ENCODE data around the gene STK10. TPM values are rescaled to one million over a fixed set of nuclear protein-coding genes. Genes with fewer than 3 reads are reported as not detected.

The STK10 gene
- polyA plus RNA-seq, 1 experiment, result 14.3 TPM

DNA sequence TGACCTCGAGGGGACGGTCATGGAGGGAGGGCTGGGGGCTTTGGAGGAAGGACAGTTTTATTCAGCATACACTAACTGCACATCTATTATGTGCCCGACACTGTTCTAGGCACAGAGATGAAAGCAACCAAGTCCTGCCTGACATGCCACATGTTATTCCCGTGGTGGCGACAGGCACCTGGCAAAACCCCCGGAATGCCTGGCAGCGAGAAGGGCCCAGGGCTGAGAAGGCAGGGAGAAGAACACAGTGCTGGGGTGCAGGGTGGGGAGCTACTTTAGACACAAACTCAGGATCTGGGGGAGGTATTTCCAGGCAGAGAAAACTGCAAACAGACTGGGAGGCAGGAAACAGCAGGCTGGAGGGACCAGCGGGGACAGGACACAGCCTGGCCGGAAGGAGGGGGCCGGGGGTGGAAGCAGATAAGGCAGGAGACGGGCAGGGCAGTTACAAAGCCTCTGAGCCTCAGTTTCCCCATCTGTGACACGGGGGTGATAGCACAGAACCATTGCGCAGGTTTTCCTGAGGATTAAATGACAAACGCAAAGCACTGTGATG, 77.7 kb downstream of the STK10 start:
- ChIA-PET POLR2A (no interaction called here), CTCF (interaction anchor here (1.0 kb wide), 1 partner anchor 78 kb away, joined by 6 read pairs; the partner anchor contains the start of gene STK10)
- H3K4me3 ChIP-seq (ENCODE audit: low read depth, low read length), result no peak overlapping the region
- H3K27me3 ChIP-seq (ENCODE audit: control insufficient read depth, insufficient read depth, low read length), result no peaks in the 10 kb centered on the region
- TF ChIP-seq, protein P1, sequence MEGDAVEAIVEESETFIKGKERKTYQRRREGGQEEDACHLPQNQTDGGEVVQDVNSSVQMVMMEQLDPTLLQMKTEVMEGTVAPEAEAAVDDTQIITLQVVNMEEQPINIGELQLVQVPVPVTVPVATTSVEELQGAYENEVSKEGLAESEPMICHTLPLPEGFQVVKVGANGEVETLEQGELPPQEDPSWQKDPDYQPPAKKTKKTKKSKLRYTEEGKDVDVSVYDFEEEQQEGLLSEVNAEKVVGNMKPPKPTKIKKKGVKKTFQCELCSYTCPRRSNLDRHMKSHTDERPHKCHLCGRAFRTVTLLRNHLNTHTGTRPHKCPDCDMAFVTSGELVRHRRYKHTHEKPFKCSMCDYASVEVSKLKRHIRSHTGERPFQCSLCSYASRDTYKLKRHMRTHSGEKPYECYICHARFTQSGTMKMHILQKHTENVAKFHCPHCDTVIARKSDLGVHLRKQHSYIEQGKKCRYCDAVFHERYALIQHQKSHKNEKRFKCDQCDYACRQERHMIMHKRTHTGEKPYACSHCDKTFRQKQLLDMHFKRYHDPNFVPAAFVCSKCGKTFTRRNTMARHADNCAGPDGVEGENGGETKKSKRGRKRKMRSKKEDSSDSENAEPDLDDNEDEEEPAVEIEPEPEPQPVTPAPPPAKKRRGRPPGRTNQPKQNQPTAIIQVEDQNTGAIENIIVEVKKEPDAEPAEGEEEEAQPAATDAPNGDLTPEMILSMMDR (IDR thresholded peaks at IDR 0.05; ENCODE audit: insufficient read depth, low read depth, low read length), result no peak
- H3K36me3 ChIP-seq (ENCODE audit: control insufficient read depth, insufficient read depth, low read length), result peaks cover 6% of the 10 kb centered on the region
- no peak for DNase-seq (ENCODE audit: low read depth)

DNA sequence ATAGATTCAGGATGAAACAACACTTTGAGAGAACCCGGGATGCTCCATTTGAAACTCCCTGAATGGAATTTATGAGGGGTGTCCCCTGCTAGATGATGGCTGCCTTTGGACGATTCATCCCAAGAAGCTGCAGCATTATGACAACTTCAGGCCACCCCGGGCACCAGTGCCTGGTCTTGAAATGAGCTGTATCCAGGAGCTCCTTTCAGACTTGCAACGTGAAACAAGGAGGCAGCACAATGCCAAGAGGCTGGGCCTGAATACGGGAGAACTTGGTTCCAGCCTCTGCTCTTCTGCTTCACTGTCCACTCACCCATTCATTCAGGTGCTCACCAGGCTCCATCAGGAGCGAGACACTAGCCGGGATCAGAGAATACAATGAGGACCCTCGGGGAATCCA, 78.3 kb downstream of the STK10 start:
- H3K27me3 ChIP-seq (ENCODE audit: control insufficient read depth, insufficient read depth, low read length), result no peaks in the 10 kb centered on the region
- CTCF ChIA-PET, result no interaction called here
- TF ChIP-seq, protein P1 (IDR thresholded peaks at IDR 0.05; ENCODE audit: insufficient read depth, low read depth, low read length), result no peak
- POLR2A ChIA-PET, result no interaction called here
- no peak for DNase-seq (ENCODE audit: low read depth)
- H3K36me3 ChIP-seq (ENCODE audit: control insufficient read depth, insufficient read depth, low read length), result peaks cover 4% of the 10 kb centered on the region
- H3K4me3 ChIP-seq (ENCODE audit: low read depth, low read length), result no peak overlapping the region

DNA sequence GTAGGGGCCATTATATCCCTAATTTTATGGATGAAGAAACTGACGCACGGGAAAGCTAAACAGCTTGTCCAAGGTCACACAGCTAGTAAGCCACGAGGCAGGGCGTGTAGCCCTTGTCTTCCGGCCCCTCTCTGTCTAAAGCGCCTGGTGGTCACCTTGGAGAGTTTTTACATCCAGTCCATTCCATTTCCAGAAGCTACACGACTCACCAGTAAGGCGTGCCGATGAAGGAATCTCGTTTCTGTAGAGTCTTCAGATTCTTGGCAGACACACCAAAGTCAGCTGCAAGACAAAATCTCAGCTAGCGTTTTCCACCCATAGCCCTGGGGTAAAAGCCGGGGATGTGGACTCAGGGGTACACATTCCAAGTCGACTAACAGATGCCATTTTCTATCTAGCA, 80.5 kb downstream of the STK10 start:
- Histone ChIP-seq H3K36me3 (ENCODE audit: control insufficient read depth, insufficient read depth, low read length) (peaks cover 5% of the 10 kb centered on the region), H3K4me3 (ENCODE audit: low read depth, low read length) (no peak overlapping the region), H3K27me3 (ENCODE audit: control insufficient read depth, insufficient read depth, low read length) (no peaks in the 10 kb centered on the region)
- ChIA-PET POLR2A (interaction anchor here (1.1 kb wide), 1 partner anchor 31 kb away, joined by 3 read pairs; no protein-coding TSS in a partner anchor), CTCF (interaction anchor here (0.6 to 6.8 kb wide), 14 partner anchors 12 to 196 kb away, joined by 3 to 106 read pairs (median 4); partner anchors contain the start of genes FBXW11, STK10 and UBTD2)
- DNase-seq (ENCODE audit: low read depth), result peak; percentile 89
- TF ChIP-seq, protein P1 (IDR thresholded peaks at IDR 0.05; ENCODE audit: insufficient read depth, low read depth, low read length), result peak; percentile 44

DNA sequence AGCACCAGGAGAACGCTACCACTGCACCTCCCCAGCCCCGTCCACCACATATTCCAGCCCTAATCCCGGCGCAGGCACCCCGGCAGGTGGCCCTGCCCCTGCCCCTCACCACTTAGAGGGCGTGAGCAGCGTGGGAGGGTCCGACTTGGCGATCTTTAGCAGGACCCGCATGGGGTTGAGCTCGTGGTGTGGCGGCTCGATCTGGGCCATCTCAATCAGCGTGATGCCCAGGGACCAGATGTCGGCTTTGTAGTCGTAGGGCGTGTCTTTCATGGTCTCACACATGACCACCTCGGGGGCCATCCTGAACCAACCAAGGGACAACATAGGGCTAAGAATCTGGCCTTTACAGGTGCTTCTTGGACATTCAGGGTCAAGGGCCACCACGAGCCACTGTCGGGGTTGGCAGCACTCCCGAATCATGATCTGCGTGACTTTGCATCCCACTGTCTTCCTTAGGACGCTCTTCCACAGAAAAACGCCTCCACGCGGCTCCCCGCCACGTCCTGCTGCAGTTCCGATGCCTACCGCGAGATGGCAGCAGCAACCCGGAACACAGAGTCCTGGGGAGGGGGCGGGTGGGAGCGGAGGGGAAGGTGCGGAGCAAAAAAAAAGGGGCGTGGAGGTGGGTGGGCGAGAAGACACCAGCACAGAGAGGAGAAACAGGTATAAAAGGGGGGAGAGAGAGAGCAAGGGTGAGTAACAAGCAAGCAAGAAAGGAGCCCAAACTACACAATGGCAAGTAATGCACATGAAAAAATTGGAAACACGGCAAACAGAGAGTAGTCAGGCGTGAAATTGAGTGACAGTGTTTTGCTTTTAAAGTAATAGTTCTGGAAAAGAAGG, 81.3 kb downstream of the STK10 start:
- ChIA-PET POLR2A (interaction anchor here (1.1 kb wide), 1 partner anchor 30 kb away, joined by 3 read pairs; no protein-coding TSS in a partner anchor), CTCF (interaction anchor here (0.6 to 6.8 kb wide), 11 partner anchors 11 to 317 kb away, joined by 3 to 106 read pairs (median 4); partner anchors contain the start of genes STK10 and UBTD2)
- Histone ChIP-seq H3K36me3 (ENCODE audit: control insufficient read depth, insufficient read depth, low read length) (peaks cover 9% of the 10 kb centered on the region), H3K27me3 (ENCODE audit: control insufficient read depth, insufficient read depth, low read length) (no peaks in the 10 kb centered on the region), H3K4me3 (ENCODE audit: low read depth, low read length) (peak overlapping the region; percentile 7; the same call in 1 of the 2 replicates)
- TF ChIP-seq, protein P1 (IDR thresholded peaks at IDR 0.05; ENCODE audit: insufficient read depth, low read depth, low read length), result peak; percentile 99
- DNase-seq (ENCODE audit: low read depth), result no peak

DNA sequence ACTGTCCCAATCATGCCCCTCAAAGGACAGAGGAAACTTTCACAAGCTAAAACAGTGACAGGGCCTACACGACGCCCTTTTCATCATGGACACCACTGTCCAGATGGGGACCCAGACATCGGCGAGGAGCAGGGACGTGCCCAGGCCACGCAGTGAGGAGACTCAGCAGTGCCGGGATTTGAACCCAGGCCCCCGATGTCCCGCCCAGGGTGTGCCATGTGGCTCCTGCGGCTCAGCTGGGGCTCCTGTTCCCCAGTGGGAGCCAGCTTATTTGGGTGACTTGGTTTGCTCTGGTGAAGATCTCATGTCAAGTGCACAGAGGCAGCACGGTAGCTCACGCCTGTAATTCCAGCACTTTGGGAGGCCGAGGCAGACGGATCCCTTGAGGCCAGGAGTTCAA, 82.2 kb downstream of the STK10 start:
- H3K27me3 ChIP-seq (ENCODE audit: control insufficient read depth, insufficient read depth, low read length), result no peaks in the 10 kb centered on the region
- H3K36me3 ChIP-seq (ENCODE audit: control insufficient read depth, insufficient read depth, low read length), result peaks cover 11% of the 10 kb centered on the region
- H3K4me3 ChIP-seq (ENCODE audit: low read depth, low read length), result no peak overlapping the region
- ChIA-PET POLR2A (no interaction called here), CTCF (interaction anchor here (0.6 to 6.8 kb wide), 10 partner anchors 8 to 318 kb away, joined by 3 to 106 read pairs (median 4); partner anchors contain the start of gene STK10)
- TF ChIP-seq, protein P1 (IDR thresholded peaks at IDR 0.05; ENCODE audit: insufficient read depth, low read depth, low read length), result no peak
- no peak for DNase-seq (ENCODE audit: low read depth)

Data from BJ (cell line).